Nephron (organoid): ENCODE measurements around the gene KRTAP10-4.
"Not testable (repeated sequence)": the region's sequence is repeated elsewhere in the genome, so short reads cannot be mapped to it uniquely, and the experiment has no call there.

ENCODE experiments used
- H3K27ac Mint-ChIP-seq, 3 experiments: 2 replicates each; pipeline ENCODE4 v1.8.0; 2020; ENCODE audit warnings: mixed read lengths in 3 of 3, mild to moderate bottlenecking in 2 of 3, moderate library complexity in 1 of 3
- H3K27me3 Mint-ChIP-seq: 2 replicates; pipeline ENCODE4 v1.8.0; 2021; ENCODE audit warnings: low read depth, mild to moderate bottlenecking, moderate library complexity, mixed read lengths
- H3K36me3 Mint-ChIP-seq: 2 replicates; pipeline ENCODE4 v1.8.0; 2020; ENCODE audit warnings: low read depth, mixed read lengths
- H3K4me1 Mint-ChIP-seq: 2 replicates; pipeline ENCODE4 v1.8.0; 2020; ENCODE audit warnings: mixed read lengths
- H3K4me3 Mint-ChIP-seq, 3 experiments: 2 replicates each; pipeline ENCODE4 v1.8.0; 2020; ENCODE audit warnings: mild to moderate bottlenecking in 3 of 3, mixed read lengths in 3 of 3, moderate library complexity in 2 of 3
- H3K9me3 Mint-ChIP-seq: 2 replicates; pipeline ENCODE4 v1.8.0; 2020; ENCODE audit warnings: mixed read lengths
- TF ChIP-seq, protein P1 (sequence below), 3 experiments: fragments of 200-600 bp; sonication (generic); IDR thresholded peaks; one replicate each; pipeline ENCODE4 v1.5.0; 2021; ENCODE audit warnings: antibody characterized with exemption in 3 of 3; ENCODE audit not compliant: unreplicated experiment in 3 of 3

KRTAP10-4 gene

DNA sequence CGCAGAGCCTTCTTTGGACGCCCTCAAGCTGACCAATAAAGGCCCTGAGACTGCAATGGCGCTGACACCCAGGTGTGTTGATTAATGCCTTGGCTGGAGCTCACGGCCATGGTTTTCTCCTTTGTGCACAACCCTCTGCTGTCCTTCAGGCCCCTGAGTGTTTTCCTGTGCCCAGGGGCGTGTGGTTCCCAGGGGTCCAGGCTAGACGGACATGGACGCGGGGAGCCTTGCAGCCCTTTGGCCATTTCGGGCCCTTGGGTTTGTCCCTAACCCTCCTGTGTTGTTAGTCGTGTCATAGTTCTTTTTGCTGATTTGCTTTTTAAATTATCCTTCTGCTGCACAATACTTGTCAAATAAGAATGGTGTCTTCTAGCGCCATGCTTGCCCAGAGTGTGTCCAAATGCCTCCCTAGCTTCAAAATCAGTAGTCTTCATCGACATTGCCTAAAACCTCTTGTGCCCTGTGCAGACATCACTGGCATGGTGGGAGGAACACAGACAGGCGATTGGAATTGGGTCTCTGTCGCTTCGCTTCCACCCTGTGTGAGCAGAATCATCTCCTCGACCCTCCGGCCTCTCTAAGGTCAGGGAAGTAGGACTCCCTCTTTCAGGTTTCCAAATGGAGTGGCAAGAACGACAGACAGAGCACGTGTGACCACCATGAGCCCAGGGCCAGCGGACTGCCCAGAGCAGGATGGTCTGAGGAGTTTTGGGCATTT, 1.9 kb downstream of the KRTAP10-4 start:
- Mint-ChIP-seq H3K36me3 (peaks cover 2% of the 10 kb centered on the region), H3K9me3 (peaks cover 48% of the 10 kb centered on the region), H3K4me3 (no peak overlapping the region), H3K27ac (no peak overlapping the region), H3K4me1 (no peaks in the 10 kb centered on the region), H3K27me3 (peaks cover 20% of the 10 kb centered on the region)
- TF ChIP-seq, protein P1, sequence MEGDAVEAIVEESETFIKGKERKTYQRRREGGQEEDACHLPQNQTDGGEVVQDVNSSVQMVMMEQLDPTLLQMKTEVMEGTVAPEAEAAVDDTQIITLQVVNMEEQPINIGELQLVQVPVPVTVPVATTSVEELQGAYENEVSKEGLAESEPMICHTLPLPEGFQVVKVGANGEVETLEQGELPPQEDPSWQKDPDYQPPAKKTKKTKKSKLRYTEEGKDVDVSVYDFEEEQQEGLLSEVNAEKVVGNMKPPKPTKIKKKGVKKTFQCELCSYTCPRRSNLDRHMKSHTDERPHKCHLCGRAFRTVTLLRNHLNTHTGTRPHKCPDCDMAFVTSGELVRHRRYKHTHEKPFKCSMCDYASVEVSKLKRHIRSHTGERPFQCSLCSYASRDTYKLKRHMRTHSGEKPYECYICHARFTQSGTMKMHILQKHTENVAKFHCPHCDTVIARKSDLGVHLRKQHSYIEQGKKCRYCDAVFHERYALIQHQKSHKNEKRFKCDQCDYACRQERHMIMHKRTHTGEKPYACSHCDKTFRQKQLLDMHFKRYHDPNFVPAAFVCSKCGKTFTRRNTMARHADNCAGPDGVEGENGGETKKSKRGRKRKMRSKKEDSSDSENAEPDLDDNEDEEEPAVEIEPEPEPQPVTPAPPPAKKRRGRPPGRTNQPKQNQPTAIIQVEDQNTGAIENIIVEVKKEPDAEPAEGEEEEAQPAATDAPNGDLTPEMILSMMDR (IDR thresholded peaks at IDR 0.05; ENCODE audit: unreplicated experiment in 3 of 3), result no peak

DNA sequence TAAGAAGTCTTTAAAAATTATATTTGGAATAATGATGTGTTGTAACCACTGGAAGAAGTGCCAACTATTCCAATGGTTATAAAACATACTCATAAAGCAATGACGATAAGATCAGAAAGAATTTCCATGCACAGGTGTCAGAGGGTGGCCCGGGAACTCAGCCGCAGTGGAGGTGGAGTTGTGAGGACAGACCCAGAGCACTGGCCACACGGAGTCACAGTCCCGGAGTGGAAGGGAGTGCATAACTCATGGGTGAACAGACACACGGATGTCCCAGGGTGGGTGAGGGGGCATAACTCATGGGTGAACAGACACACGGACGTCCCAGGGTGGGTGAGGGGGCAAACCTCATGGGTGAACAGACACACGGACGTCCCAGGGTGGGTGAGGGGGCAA, 2.5 kb downstream of the KRTAP10-4 start:
- H3K27me3 Mint-ChIP-seq, result peaks cover 21% of the 10 kb centered on the region
- H3K36me3 Mint-ChIP-seq, result peaks cover 4% of the 10 kb centered on the region
- no peaks in the 10 kb centered on the region for H3K4me1 Mint-ChIP-seq
- TF ChIP-seq, protein P1 (IDR thresholded peaks at IDR 0.05; ENCODE audit: unreplicated experiment in 3 of 3), result no peak
- no peak overlapping the region for H3K27ac Mint-ChIP-seq
- H3K4me3 Mint-ChIP-seq, result no peak overlapping the region
- H3K9me3 Mint-ChIP-seq, result peaks cover 47% of the 10 kb centered on the region

DNA sequence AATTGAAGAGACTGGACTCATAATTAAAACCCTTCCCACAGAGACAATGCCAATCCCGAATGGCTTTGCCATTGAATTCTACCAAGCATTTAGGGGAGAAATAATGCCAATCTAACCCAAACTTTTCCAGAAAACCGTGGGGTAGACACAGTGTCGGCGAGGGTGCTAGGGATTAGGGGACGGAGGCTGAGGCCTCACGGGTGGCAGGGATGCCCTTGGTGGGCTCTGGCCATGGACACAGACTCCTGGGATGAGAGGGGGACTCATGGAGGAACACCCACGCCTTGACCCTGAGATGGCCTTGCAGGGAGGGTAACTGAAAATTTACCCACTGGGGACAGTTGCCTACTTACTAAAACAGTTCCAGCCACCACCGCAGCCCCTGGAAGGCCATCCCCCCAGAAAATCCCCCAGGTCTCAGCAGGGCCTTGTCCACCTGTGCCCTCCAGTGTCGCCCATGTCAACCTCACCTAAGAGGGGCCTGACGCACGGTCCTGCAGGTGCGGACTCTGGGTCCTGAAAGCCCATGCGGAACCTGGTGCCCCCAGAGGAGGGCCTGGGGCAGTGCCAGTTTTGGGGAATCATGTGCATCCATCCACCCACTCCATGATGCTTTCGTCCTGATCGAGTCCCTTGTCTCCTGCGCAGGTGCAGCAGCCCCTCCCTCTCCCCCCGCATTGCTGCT, 5.0 kb downstream of the KRTAP10-4 start:
- Mint-ChIP-seq H3K27me3 (peaks cover 20% of the 10 kb centered on the region), H3K27ac (no peak overlapping the region), H3K36me3 (peaks cover 4% of the 10 kb centered on the region), H3K4me3 (no peak overlapping the region), H3K4me1 (no peaks in the 10 kb centered on the region), H3K9me3 (peaks cover 47% of the 10 kb centered on the region)
- TF ChIP-seq, protein P1 (IDR thresholded peaks at IDR 0.05; ENCODE audit: unreplicated experiment in 3 of 3), result no peak

- Mint-ChIP-seq H3K4me3 (no peak overlapping the region), H3K27me3 (peaks cover 20% of the 10 kb centered on the region), H3K27ac (no peak overlapping the region), H3K4me1 (no peaks in the 10 kb centered on the region), H3K9me3 (peaks cover 47% of the 10 kb centered on the region), H3K36me3 (peaks cover 4% of the 10 kb centered on the region)
- TF ChIP-seq, protein P1 (IDR thresholded peaks at IDR 0.05; ENCODE audit: unreplicated experiment in 3 of 3), result no peak
Observed at GRCh38 chr21:44579056-44579832, 5.7 kb downstream of the KRTAP10-4 start.

DNA sequence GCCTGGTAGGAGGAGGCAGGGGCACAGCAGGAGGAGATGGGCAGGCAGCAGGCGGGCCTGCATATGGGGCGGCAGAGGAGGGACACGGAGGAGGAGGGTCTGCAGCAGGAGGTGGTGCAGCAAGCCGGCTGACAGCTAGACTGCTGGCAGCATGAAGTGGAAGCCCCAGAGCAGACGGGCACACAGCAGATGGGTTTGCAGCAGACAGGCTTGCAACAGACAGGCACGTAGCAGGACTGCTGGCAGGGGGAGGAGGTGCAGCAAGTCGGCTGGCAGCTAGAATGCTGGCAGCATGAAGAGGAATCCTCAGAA, 6.3 kb downstream of the KRTAP10-4 start:
- H3K4me1 Mint-ChIP-seq, result no peaks in the 10 kb centered on the region
- H3K27ac Mint-ChIP-seq, result no peak overlapping the region
- peaks cover 4% of the 10 kb centered on the region for H3K36me3 Mint-ChIP-seq
- no peak overlapping the region for H3K4me3 Mint-ChIP-seq
- H3K27me3 Mint-ChIP-seq, result peaks cover 20% of the 10 kb centered on the region
- peaks cover 47% of the 10 kb centered on the region for H3K9me3 Mint-ChIP-seq
- TF ChIP-seq, protein P1 (IDR thresholded peaks at IDR 0.05; ENCODE audit: unreplicated experiment in 3 of 3), result no peak

DNA sequence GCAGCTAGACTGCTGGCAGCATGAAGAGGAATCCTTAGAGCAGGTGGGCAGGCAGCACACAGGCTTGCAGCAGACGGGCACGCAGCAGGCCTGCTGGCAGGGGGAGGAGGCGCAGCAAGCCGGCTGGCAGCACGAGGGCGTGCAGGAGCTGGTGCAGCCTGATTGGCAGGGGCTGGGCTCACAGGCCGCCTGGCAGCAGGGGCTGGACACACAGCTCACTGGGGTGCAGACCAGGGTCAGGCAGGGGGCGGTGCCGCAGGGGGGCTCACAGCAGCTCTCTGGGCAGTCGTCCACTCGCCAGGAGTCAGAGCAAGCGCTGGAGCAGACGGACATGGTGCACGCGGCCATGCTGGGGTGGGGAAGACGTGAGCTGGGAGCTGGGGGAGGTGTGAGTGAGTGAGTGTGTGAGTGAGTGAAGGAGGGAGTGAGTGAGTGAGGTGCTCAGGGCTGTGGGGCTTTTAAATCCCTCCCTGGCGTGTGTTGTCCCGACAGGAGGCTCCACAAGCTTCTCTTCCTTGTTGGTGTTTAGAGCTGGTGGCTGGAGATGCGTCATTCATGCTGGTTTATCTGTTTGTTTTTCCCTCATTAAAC, 6.8 kb downstream of the KRTAP10-4 start, which contains the start of gene KRTAP10-5:
KRTAP10-5 (minus strand) TSS at position 374 of the 591 bp plus-strand sequence; CDS start at position 348, 26 bp downstream.
- H3K27ac Mint-ChIP-seq, H3K36me3 Mint-ChIP-seq, H3K4me1 Mint-ChIP-seq, H3K4me3 Mint-ChIP-seq: not testable (repeated sequence)
- Mint-ChIP-seq H3K27me3 (peaks cover 22% of the 10 kb centered on the region), H3K9me3 (peaks cover 49% of the 10 kb centered on the region)
